Mucosa of descending colon (tissue), 3 donors: ENCODE measurements around the gene SPDYE9. TPM values are rescaled to one million over a fixed set of nuclear protein-coding genes. Genes with fewer than 3 reads are reported as not detected.
"Not testable (repeated sequence)": the region's sequence is repeated elsewhere in the genome, so short reads cannot be mapped to it uniquely, and the experiment has no call there.

ENCODE experiments used
- ATAC-seq: fragments of 200-7000 bp; cut with Tn5 transposase; one replicate; pipeline ENCODE4 v1.9.1; 2020; ENCODE audit warnings: mild to moderate bottlenecking, moderate library complexity
- DNase-seq, 3 donors: peaks; one replicate each; pipeline ENCODE4 v3.0.0-alpha.2; 2020
- H3K36me3 ChIP-seq: fragments of 200-600 bp; one replicate; pipeline ENCODE4 v1.8.0; 2021; ENCODE audit warnings: low read depth, mild to moderate bottlenecking
- H3K4me1 ChIP-seq: fragments of 200-600 bp; one replicate; pipeline ENCODE4 v1.8.0; 2021; ENCODE audit warnings: low read depth, mild to moderate bottlenecking
- H3K4me3 ChIP-seq: fragments of 200-600 bp; one replicate; pipeline ENCODE4 v1.8.0; 2021; ENCODE audit warnings: mild to moderate bottlenecking
- H3K9me3 ChIP-seq: fragments of 200-600 bp; one replicate; pipeline ENCODE4 v1.8.0; 2021; ENCODE audit warnings: mild to moderate bottlenecking
- intact Hi-C, 2 donors: fragments of 100-400 bp; cut with DNase I in 1 of 2; cut with micrococcal nuclease in 1 of 2; formaldehyde crosslinking; loops; one replicate each; pipeline versions ENCODE4 v1.11.0 to v1.11.1; 2022; cut with DNase I, micrococcal nuclease
- long read RNA-seq, 2 donors: library from polyadenylated mRNA; unstranded; transcript quantifications; one replicate each; pipeline ENCODE4 v2.0.0, GENCODE V29; 2019 to 2021
- total RNA-seq, 3 donors: library from RNA; stranded (reverse); fragmentation: NEBNext Ultra II Directional in 2 of 3; extraction: Animal tissue kit (Norgen Biotek cat#: 25700) in 2 of 3; gene quantifications; one replicate each; pipeline versions ENCODE4 v1.2.1 to v1.2.4, GENCODE V29; 2021 to 2023
- donor health status: DM: no; HTN: no; CAD: no; lungs with moderate emphysema.
- donor health status: DM: no; HTN: no; CAD: no.
- donor health status: DM: no; HTN: yes; CAD: no.

Gene SPDYE9, protein sequence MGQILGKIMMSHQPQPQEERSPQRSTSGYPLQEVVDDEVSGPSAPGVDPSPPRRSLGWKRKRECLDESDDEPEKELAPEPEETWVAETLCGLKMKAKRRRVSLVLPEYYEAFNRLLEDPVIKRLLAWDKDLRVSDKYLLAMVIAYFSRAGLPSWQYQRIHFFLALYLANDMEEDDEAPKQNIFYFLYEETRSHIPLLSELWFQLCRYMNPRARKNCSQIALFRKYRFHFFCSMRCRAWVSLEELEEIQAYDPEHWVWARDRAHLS
- not detected for total RNA-seq
- long read RNA-seq, donor 1, partial matches to known transcripts: 0 of 3 reads
- long read RNA-seq, donor 1, other reads (novel, unspliced or antisense): 3 of 3 reads
- long read RNA-seq, donor 2: 0 reads

DNA sequence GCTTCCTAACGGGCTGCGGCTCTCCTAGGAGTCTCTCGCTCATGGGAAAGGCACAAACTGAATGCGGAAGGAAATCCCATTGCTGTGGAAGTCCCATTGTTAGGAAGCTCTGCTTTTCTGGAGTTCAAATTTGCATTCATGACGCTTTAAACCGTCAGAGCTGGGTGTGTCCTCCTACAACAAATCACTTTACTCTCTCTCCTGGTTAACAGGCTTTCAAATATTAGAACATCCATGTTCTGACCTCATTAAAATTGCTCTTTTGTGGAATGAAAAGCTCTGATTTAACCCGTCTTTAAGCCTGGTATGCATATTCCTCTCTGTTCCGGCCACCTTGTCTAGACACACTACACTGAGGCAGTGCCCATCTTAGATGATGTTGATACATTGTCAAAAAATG, at the start of gene SPDYE9:
TSS of gene SPDYE9 (minus strand) at position 101 of the 400 bp plus-strand sequence. CDS start 1,800 bp downstream, outside the sequence.
- H3K9me3 ChIP-seq, H3K4me3 ChIP-seq, ATAC-seq, DNase-seq, H3K4me1 ChIP-seq, H3K36me3 ChIP-seq, intact Hi-C loops: not testable (repeated sequence)

DNA sequence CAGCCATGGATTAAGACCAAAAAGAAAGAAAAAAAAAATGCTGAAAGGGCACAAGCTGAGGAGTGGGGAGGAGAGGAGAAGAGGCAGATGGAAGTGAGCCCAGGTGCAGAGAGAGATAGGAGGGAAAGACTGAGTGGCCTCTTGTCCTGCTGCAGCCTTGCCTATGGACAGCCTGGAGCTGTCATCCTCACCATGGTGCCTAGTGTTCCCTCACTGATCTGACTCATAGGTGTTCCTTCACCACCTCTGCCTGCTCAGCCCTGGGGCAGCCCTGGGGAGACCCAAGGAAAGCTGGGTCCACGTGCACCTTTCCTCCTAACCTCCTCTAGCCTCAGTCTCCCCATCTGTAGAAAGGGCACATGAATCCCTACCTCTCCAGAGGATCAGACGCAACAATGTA, 49.0 kb upstream of the SPDYE9 start:
- H3K9me3 ChIP-seq, H3K4me3 ChIP-seq, DNase-seq, H3K4me1 ChIP-seq, H3K36me3 ChIP-seq, intact Hi-C loops: not testable (repeated sequence)
- ATAC-seq: peak; percentile 29

DNA sequence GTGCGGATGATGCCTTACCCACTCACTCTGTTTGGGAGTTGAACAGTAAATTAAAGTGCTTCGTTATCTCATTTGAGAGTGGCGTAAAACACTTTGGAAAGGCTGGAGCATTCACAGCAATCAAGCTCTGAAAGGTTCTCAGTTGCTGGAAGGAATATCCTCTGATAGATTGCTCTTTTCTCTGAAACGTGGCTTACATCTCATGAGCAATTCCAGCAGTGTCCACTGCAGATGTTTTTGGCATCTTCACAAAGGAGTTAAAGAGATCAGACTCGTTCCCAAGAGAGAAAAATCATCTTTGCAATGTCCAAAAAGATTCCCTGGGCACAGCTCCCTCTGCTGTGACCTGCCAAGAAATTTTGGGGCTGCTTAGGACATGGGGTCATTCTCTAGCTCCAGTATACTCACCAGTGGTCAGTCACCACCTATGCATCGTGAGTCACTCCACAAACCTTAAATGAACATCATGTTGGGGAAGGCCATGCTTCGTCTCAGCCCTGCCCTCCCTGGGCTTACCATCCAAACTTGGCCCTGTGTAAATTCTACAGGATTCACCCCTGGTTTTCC, 46.9 kb upstream of the SPDYE9 start:
- ATAC-seq, intact Hi-C loops, H3K4me3 ChIP-seq, H3K4me1 ChIP-seq, H3K36me3 ChIP-seq, DNase-seq, H3K9me3 ChIP-seq: not testable (repeated sequence)

DNA sequence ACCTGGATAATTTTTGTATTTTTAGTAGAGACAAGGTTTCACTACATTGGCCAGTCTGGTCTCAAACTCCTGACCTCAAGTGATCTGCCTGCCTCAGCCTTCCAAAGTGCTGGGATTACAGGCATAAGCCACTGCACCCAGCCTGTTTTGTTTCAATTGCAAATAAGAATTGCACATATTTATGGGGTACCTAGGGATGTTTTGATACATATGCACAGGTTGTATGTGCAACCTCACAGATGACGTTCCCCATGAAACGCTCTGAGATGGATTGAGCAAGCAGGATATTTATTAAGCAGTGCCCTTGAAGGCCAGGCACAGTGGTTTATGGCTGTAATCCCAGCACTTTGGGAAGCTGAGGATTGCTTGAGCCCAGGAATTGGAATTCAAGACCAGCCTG, 44.8 kb upstream of the SPDYE9 start:
- H3K9me3 ChIP-seq, ATAC-seq, intact Hi-C loops, H3K4me1 ChIP-seq, H3K36me3 ChIP-seq, DNase-seq, H3K4me3 ChIP-seq: not testable (repeated sequence)

DNA sequence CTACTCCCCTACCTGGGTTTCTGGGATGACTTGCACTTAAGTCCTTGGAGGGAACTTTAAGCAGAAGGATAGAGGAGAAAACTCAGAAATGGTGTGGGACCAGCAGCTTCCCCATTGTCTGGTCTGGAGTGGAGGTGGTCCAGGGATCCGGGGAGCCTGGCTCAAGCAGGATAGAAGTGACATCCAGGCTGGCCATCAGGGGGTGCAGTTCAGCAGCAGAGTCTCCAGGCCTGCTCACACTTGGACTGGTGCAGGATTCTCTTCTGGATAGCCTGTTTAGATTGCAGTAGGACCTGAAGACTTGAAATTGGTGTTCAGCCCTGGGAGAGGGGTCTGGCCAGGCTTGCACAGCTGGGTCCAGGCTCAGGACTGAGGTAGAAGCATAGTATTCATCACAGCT, 38.3 kb upstream of the SPDYE9 start:
- H3K9me3 ChIP-seq, H3K4me3 ChIP-seq, intact Hi-C loops, H3K36me3 ChIP-seq, H3K4me1 ChIP-seq, DNase-seq: not testable (repeated sequence)
- peak; percentile 61 for ATAC-seq

DNA sequence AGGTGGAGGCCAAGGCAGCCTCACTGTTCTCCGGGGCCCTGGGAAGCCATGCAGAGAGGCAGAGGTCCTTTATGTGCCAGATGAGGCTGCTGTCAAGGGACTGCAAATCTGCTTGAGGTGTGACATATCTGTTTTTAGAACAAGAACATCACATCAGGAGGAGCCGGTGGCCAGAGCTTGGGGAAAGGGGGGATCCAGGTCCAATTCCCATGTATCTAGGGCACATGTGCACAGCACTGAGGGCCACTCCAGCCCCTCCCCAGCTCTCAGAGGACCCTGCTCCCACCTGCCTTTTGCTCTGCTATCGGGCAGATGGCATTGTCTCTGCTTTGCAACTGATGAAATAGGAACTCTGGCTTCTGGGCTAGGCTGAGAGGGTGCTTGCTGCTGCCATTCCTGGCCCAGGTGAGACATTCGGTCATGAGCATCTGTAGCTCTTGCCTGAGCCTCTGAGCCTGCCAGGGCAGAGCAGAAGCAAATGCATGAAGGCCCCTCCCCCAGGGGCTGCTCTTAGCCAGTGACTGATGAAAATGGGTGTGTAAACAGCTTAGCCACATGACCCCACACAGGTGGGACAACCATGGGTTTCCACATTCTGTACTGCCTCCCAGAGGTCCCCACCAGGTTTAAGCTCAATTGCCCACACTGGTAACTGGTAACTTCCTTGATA, 37.1 kb upstream of the SPDYE9 start:
- intact Hi-C loops, H3K9me3 ChIP-seq, H3K36me3 ChIP-seq, DNase-seq, H3K4me1 ChIP-seq, H3K4me3 ChIP-seq: not testable (repeated sequence)
- ATAC-seq: peak; percentile 27

DNA sequence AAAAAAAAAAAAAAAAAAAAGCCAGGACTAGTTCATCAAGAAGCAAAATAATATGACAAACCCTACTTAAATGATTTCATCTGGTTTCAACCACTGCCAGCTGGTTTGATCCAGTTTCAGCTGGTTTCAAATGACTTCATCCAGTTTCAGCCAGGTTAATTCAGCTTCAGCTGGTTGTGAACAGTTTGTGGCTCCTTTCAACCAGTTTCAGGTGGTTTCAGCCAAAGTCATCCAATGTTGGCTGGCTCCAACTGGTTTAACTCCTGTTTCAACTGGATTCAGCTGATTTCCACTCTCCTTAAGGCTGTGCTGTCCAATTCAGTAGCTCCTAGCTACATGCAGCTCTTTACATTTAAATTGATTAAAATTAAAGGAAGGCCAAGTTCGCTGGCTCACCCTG, 32.3 kb upstream of the SPDYE9 start:
- H3K36me3 ChIP-seq, ATAC-seq, DNase-seq, intact Hi-C loops, H3K4me3 ChIP-seq, H3K9me3 ChIP-seq, H3K4me1 ChIP-seq: not testable (repeated sequence)

DNA sequence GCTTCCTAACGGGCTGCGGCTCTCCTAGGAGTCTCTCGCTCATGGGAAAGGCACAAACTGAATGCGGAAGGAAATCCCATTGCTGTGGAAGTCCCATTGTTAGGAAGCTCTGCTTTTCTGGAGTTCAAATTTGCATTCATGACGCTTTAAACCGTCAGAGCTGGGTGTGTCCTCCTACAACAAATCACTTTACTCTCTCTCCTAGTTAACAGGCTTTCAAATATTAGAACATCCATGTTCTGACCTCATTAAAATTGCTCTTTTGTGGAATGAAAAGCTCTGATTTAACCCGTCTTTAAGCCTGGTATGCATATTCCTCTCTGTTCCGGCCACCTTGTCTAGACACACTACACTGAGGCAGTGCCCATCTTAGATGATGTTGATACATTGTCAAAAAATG, 28.0 kb downstream of the SPDYE9 start, which contains the start of gene SPDYE11:
TSS of gene SPDYE11 (minus strand) at position 101 of the 400 bp plus-strand sequence. CDS start 1,800 bp downstream, outside the sequence.
- H3K4me3 ChIP-seq, intact Hi-C loops: not testable (repeated sequence)

DNA sequence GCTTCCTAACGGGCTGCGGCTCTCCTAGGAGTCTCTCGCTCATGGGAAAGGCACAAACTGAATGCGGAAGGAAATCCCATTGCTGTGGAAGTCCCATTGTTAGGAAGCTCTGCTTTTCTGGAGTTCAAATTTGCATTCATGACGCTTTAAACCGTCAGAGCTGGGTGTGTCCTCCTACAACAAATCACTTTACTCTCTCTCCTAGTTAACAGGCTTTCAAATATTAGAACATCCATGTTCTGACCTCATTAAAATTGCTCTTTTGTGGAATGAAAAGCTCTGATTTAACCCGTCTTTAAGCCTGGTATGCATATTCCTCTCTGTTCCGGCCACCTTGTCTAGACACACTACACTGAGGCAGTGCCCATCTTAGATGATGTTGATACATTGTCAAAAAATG, 56.2 kb downstream of the SPDYE9 start, which contains the start of gene SPDYE8:
TSS of gene SPDYE8 (minus strand) at position 101 of the 400 bp plus-strand sequence. CDS start 1,800 bp downstream, outside the sequence.
- H3K4me3 ChIP-seq, ATAC-seq, H3K9me3 ChIP-seq: not testable (repeated sequence)

More for the DNA sequence above, 28.0 kb downstream of the SPDYE9 start, which contains the start of gene SPDYE11:
- not testable (repeated sequence) for DNase-seq, H3K4me1 ChIP-seq, H3K36me3 ChIP-seq, H3K9me3 ChIP-seq, ATAC-seq

More for the DNA sequence above, 56.2 kb downstream of the SPDYE9 start, which contains the start of gene SPDYE8:
- intact Hi-C loops, H3K4me1 ChIP-seq, H3K36me3 ChIP-seq, DNase-seq: not testable (repeated sequence)

Other genes with a start within 250 kb of the SPDYE9 start
- 10 to 100 TPM; 31.0 to 36.3 (median 31.6) TPM for gene POM121, start 160.9 kb downstream of the SPDYE9 start, total RNA-seq
- under 1 TPM; 0.43 to 0.95 (median 0.90) TPM for gene TRIM74, start 116.6 kb downstream of the SPDYE9 start, total RNA-seq
- not detected for gene SPDYE8, start 56.3 kb downstream of the SPDYE9 start, total RNA-seq
- not detected for gene SPDYE11, start 28.1 kb downstream of the SPDYE9 start, total RNA-seq
- gene NSUN5, start 222.8 kb upstream of the SPDYE9 start, total RNA-seq: 10 to 100 TPM; 18.9 to 26.7 (median 21.0) TPM
- under 1 TPM in 1 of 3 donors, not detected in 2; 0.35 TPM for gene TRIM50, start 242.0 kb upstream of the SPDYE9 start, total RNA-seq
- not detected for gene FKBP6, start 242.1 kb upstream of the SPDYE9 start, total RNA-seq